ENCODE measurements around the gene IRAK3.

Gene IRAK3

GRCh38 chr12:66188584-66189485, at the start of gene IRAK3:
Gene IRAK3, plus strand, starts transcription at chr12:66189214. Its CDS starts 86 bp downstream, at chr12:66189300.
- no peak within 1 kb of the TSS for H3K27ac Mint-ChIP-seq

DNA sequence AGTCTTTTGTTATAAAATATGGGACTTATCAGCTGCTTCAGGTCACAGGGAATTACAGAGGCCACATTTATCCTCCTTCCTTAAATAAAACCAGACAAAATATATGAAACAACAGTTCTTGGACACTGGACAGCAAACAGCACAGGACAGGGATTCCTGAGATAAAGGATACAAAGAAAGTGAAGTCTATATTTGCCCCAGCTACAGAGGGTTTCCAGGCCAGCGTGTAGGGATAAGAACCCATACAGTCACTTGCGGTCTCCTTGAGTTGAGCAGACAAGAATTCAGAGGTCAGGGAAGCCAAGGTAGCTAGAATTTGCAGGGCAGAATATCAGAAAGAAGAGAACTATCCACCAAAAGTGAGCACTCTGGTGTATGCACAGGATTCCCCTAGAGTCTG, 49.7 kb upstream of the IRAK3 start:
- DNase-seq (ENCODE audit: low spot score in 2 of 2) (no peak), ATAC-seq (no peak)
- H3K4me3 Mint-ChIP-seq = no peak overlapping the region
- peaks cover 9% of the 10 kb centered on the region for H3K9me3 Mint-ChIP-seq
- H3K27ac Mint-ChIP-seq = no peak overlapping the region
- H3K36me3 Mint-ChIP-seq = peaks cover 65% of the 10 kb centered on the region
- H3K4me1 Mint-ChIP-seq = no peaks in the 10 kb centered on the region

More at GRCh38 chr12:66188584-66189485, at the start of gene IRAK3:
- ATAC-seq (peak; percentile 84), DNase-seq (ENCODE audit: low spot score in 2 of 2) (peak in 1 of 2 donors; percentile 52)
- peaks cover 5% of the 10 kb centered on the region for H3K4me1 Mint-ChIP-seq
- H3K4me3 Mint-ChIP-seq = peak within 1 kb of the TSS; percentile 72
- H3K36me3 Mint-ChIP-seq = no peaks in the 10 kb centered on the region
- peaks cover 6% of the 10 kb centered on the region for H3K9me3 Mint-ChIP-seq

DNA sequence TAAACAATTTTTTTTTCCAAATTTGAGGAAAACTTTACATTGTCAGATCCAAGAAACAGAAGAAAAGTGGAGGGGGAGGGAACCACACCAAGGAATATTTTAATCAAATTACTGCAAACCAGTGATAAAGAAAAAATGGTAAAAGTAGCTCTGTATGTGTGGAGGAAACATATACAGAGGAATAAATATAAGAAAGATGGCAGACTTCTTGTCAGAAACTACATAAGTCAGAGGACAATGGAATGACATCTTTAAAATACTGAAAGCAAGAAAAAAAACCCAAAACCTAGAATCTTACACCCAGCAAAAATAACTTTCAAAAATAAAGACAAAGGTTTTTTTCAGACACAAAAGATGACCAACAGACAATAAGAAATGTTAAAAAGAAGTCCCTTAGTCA, 48.3 kb upstream of the IRAK3 start:
- no peak for DNase-seq (ENCODE audit: low spot score in 2 of 2)

DNA sequence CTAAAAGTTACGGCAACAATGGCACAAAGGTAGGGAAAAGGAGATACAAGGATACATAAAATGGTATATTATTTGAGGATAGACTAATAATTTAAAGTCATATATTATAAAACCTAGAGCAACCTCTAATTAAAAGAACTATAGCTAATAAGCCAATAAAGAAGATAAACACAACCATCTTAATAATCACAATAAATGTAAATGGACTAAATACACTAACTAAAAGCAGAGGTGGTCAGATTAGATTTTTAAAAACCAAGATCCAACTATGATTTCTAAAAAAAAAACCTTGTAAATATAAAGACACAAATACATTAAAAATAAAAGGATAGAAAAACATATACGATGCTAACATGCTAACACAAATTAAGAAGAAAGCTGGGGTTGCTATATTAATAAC, 47.7 kb upstream of the IRAK3 start:
- no peaks in the 10 kb centered on the region for H3K4me1 Mint-ChIP-seq
- DNase-seq (ENCODE audit: low spot score in 2 of 2) (no peak), ATAC-seq (no peak)
- H3K36me3 Mint-ChIP-seq = peaks cover 81% of the 10 kb centered on the region
- no peak overlapping the region for H3K27ac Mint-ChIP-seq
- peaks cover 9% of the 10 kb centered on the region for H3K9me3 Mint-ChIP-seq
- no peak overlapping the region for H3K4me3 Mint-ChIP-seq

More for the DNA sequence above, 48.3 kb upstream of the IRAK3 start:
- no peaks in the 10 kb centered on the region for H3K4me1 Mint-ChIP-seq
- H3K27ac Mint-ChIP-seq = no peak overlapping the region
- ATAC-seq = no peak
- H3K36me3 Mint-ChIP-seq = peaks cover 79% of the 10 kb centered on the region
- peaks cover 9% of the 10 kb centered on the region for H3K9me3 Mint-ChIP-seq
- H3K4me3 Mint-ChIP-seq = no peak overlapping the region

DNA sequence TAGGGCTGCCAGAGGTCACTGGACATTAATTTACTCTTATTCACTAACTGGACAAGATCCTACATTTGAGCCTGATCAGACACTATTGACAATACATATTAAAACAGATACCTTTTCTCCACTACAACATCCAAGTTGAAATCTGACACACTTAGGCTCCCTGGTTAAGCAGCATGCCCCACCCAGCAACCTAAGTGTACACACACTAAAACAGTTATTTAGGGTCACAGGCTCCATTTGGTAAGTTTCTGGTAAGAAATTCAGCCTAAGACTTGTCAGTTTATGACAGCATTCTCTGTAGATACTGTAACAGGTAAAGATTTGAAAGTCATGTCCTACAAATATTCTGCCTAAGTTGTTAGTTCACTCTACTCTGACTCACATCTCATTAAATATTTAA, 46.2 kb upstream of the IRAK3 start:
- Mint-ChIP-seq H3K4me1 (no peaks in the 10 kb centered on the region), H3K9me3 (peaks cover 9% of the 10 kb centered on the region), H3K36me3 (peaks cover 79% of the 10 kb centered on the region), H3K27ac (no peak overlapping the region), H3K4me3 (no peak overlapping the region)
- ATAC-seq = no peak
- DNase-seq (ENCODE audit: low spot score in 2 of 2) = no peak

- H3K4me1 Mint-ChIP-seq = no peaks in the 10 kb centered on the region
- H3K9me3 Mint-ChIP-seq = peaks cover 9% of the 10 kb centered on the region
- ATAC-seq (no peak), DNase-seq (ENCODE audit: low spot score in 2 of 2) (no peak)
- H3K4me3 Mint-ChIP-seq = no peak overlapping the region
- peaks cover 80% of the 10 kb centered on the region for H3K36me3 Mint-ChIP-seq
- no peak overlapping the region for H3K27ac Mint-ChIP-seq
These were observed 45.1 kb upstream of the IRAK3 start for GRCh38 chr12:66143868-66144267.

DNA sequence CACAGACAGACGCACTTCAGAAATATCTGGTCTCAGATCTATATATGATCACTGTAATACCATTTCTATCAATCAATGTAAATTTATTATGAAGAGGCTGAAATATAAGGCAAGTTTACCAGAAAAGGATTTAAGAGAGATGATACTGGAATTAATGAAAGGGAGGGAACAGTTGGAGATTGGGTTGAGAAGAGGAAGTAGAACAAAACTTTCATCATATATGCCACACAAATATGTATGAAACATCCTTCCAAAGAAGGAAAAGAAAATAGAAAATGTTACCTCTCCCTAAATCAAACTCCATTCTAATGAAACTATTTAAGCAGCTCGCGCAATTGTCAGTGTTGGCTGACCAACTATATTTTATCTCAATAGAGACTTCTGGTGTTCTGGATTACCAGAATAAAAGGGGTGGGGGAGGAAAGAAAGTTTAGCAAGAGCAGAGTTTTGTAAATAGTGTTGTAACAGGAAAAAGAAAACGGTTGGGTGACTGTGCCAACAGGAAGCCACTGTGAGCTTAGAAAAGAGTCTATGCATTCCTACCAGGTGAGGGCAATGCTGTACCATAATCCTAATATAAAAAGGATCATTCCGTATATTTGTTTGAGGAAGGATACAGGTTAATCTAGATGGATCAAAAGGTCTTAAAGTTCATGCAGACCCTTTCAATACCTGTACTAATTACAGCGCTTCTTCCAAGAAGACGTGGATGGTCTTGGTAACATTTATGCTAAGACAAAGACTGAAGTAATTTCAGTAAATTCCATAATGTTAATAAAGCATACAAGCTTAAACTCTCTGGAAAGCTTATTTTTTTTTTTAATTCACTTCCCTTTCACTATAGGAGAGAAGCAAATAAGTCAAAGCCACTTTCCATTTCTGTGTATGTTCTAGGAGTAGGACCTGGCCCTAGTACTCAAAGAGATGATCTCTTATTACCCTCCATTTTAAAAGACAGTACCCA, 43.9 kb upstream of the IRAK3 start:
- DNase-seq (ENCODE audit: low spot score in 2 of 2) (no peak), ATAC-seq (no peak)
- Mint-ChIP-seq H3K27ac (peak overlapping the region; percentile 4), H3K4me3 (no peak overlapping the region), H3K9me3 (peaks cover 9% of the 10 kb centered on the region), H3K4me1 (no peaks in the 10 kb centered on the region), H3K36me3 (peaks cover 81% of the 10 kb centered on the region)

DNA sequence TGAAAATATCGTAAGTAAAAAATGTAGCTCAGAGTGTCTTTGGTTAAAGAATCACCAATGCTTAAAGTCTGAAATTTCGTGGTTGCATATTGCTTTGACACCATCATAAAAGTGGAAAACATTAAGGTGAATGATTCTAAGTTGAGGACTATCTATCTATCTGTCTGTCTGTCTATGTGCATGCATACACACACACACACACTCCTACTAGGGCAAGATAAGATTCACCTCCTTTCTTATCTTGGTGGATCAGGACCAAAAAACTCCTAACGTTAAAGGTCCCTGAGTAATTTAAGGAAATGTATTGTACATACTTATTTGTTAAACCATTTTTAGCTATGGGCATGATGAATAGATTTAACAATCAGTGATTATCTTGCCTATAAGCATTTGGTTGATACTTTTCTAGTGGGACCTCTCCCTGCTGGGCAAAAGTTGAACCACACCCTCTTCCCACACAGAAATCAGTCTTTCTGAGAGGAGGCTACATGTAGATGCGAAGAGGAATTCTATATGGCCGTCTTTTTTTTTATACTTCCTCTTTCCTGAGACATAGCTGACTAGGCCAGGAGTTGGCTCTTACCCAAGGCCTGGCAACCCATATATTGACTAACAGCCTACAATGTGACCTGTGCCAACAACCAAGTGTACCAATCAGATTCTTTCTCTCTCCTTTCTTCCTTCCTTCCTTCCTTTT, 39.2 kb upstream of the IRAK3 start:
- Mint-ChIP-seq H3K36me3 (peaks cover 90% of the 10 kb centered on the region), H3K27ac (no peak overlapping the region), H3K9me3 (no peaks in the 10 kb centered on the region), H3K4me1 (peaks cover 7% of the 10 kb centered on the region), H3K4me3 (no peak overlapping the region)
- ATAC-seq (no peak), DNase-seq (ENCODE audit: low spot score in 2 of 2) (no peak)

GRCh38 chr12:66152732-66153131, 36.3 kb upstream of the IRAK3 start:
- ATAC-seq (no peak), DNase-seq (ENCODE audit: low spot score in 2 of 2) (no peak)
- H3K4me3 Mint-ChIP-seq = no peak overlapping the region
- no peak overlapping the region for H3K27ac Mint-ChIP-seq
- H3K36me3 Mint-ChIP-seq = peaks cover 70% of the 10 kb centered on the region
- peaks cover 32% of the 10 kb centered on the region for H3K4me1 Mint-ChIP-seq
- H3K9me3 Mint-ChIP-seq = no peaks in the 10 kb centered on the region

- ATAC-seq (no peak), DNase-seq (ENCODE audit: low spot score in 2 of 2) (no peak)
- H3K4me3 Mint-ChIP-seq = no peak overlapping the region
- H3K4me1 Mint-ChIP-seq = peaks cover 46% of the 10 kb centered on the region
- no peaks in the 10 kb centered on the region for H3K9me3 Mint-ChIP-seq
- H3K36me3 Mint-ChIP-seq = peaks cover 60% of the 10 kb centered on the region
- H3K27ac Mint-ChIP-seq = peak overlapping the region; percentile 4
These were observed 34.2 kb upstream of the IRAK3 start for GRCh38 chr12:66154776-66155175.

DNA sequence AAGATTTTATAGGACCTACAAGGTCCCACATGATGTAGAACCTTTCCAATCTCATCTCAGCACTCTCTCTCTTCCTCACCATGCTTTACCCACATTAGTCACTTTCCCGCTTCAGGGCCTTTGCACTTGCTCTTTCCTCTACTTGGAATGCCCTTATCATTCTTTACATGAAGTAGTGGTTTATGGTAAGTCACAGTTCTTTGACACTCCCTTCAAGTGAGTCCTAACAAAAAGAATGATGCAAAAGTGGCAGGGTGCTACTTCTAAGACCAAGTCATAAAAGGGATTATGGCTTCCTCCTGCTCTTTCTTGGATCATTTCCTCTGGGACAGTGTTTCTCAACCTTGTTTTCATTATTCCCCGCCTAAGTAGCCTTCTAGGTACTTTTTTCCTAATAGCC, 32.4 kb upstream of the IRAK3 start:
- no peak for ATAC-seq
- Mint-ChIP-seq H3K4me3 (no peak overlapping the region), H3K36me3 (peaks cover 55% of the 10 kb centered on the region), H3K4me1 (peaks cover 47% of the 10 kb centered on the region), H3K27ac (peak overlapping the region; percentile 6), H3K9me3 (no peaks in the 10 kb centered on the region)
- no peak for DNase-seq (ENCODE audit: low spot score in 2 of 2)

GRCh38 chr12:66159123-66159522, 29.9 kb upstream of the IRAK3 start:
- H3K36me3 Mint-ChIP-seq = peaks cover 37% of the 10 kb centered on the region
- no peak for ATAC-seq

GRCh38 chr12:66160704-66161103, 28.3 kb upstream of the IRAK3 start:
- H3K4me1 Mint-ChIP-seq = peaks cover 74% of the 10 kb centered on the region

More at GRCh38 chr12:66159123-66159522, 29.9 kb upstream of the IRAK3 start:
- Mint-ChIP-seq H3K27ac (no peak overlapping the region), H3K9me3 (no peaks in the 10 kb centered on the region), H3K4me3 (no peak overlapping the region), H3K4me1 (peaks cover 67% of the 10 kb centered on the region)
- DNase-seq (ENCODE audit: low spot score in 2 of 2) = no peak

GRCh38 chr12:66162701-66163100, 26.3 kb upstream of the IRAK3 start:
- H3K27ac Mint-ChIP-seq = no peak overlapping the region
- H3K9me3 Mint-ChIP-seq = peaks cover 12% of the 10 kb centered on the region

More at GRCh38 chr12:66160704-66161103, 28.3 kb upstream of the IRAK3 start:
- Mint-ChIP-seq H3K36me3 (peaks cover 51% of the 10 kb centered on the region), H3K9me3 (peaks cover 10% of the 10 kb centered on the region), H3K27ac (no peak overlapping the region), H3K4me3 (no peak overlapping the region)
- ATAC-seq (no peak), DNase-seq (ENCODE audit: low spot score in 2 of 2) (no peak)

GRCh38 chr12:66163289-66163688, 25.7 kb upstream of the IRAK3 start:
- H3K4me1 Mint-ChIP-seq = peaks cover 71% of the 10 kb centered on the region
- no peak overlapping the region for H3K27ac Mint-ChIP-seq
- H3K36me3 Mint-ChIP-seq = peaks cover 61% of the 10 kb centered on the region
- no peak for ATAC-seq
- no peak overlapping the region for H3K4me3 Mint-ChIP-seq
- DNase-seq (ENCODE audit: low spot score in 2 of 2) = no peak
- peaks cover 12% of the 10 kb centered on the region for H3K9me3 Mint-ChIP-seq

More at GRCh38 chr12:66162701-66163100, 26.3 kb upstream of the IRAK3 start:
- peaks cover 67% of the 10 kb centered on the region for H3K4me1 Mint-ChIP-seq
- peaks cover 61% of the 10 kb centered on the region for H3K36me3 Mint-ChIP-seq
- ATAC-seq (no peak), DNase-seq (ENCODE audit: low spot score in 2 of 2) (no peak)
- H3K4me3 Mint-ChIP-seq = no peak overlapping the region

Data from stimulated activated effector memory CD8-positive, alpha-beta T cell treated with anti-CD3 and anti-CD28 coated beads, Interleukin-12 subunit alpha, Interleukin-12 subunit beta, amount 100 ng/mL, for 72 hours (primary cell).